Testis (tissue), 2 donors: Measurements from ENCODE around the gene PPM1E.

Source experiments
- POLR2A ChIP-seq: fragments of 450-650 bp; IDR thresholded peaks from one replicate; pipeline ENCODE4 v1.6.1; 2017; ENCODE audit warnings: antibody characterized with exemption, mild to moderate bottlenecking, moderate library complexity
- TF ChIP-seq, protein P1 (sequence below), 3 experiments: fragments of 450-650 bp in 2 of 3; fragments of 200-600 bp in 1 of 3; sonication (generic) in 1 of 3; IDR thresholded peaks; one replicate each; pipeline ENCODE4 v1.5.1; 2016 to 2019; ENCODE audit warnings: antibody characterized with exemption in 3 of 3, mild to moderate bottlenecking in 2 of 3, moderate library complexity in 1 of 3

GRCh38 chr17:58813712-58814111 is 58.1 kb downstream of the PPM1E start:
- TF ChIP-seq, protein P1, sequence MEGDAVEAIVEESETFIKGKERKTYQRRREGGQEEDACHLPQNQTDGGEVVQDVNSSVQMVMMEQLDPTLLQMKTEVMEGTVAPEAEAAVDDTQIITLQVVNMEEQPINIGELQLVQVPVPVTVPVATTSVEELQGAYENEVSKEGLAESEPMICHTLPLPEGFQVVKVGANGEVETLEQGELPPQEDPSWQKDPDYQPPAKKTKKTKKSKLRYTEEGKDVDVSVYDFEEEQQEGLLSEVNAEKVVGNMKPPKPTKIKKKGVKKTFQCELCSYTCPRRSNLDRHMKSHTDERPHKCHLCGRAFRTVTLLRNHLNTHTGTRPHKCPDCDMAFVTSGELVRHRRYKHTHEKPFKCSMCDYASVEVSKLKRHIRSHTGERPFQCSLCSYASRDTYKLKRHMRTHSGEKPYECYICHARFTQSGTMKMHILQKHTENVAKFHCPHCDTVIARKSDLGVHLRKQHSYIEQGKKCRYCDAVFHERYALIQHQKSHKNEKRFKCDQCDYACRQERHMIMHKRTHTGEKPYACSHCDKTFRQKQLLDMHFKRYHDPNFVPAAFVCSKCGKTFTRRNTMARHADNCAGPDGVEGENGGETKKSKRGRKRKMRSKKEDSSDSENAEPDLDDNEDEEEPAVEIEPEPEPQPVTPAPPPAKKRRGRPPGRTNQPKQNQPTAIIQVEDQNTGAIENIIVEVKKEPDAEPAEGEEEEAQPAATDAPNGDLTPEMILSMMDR (IDR thresholded peaks at IDR 0.05) = no peak
- TF ChIP-seq POLR2A = no peak
